Right hindlimb (tissue), 1 donor: ENCODE measurements around the gene SHISAL1.
"Not testable (repeated sequence)": the region's sequence is repeated elsewhere in the genome, so short reads cannot be mapped to it uniquely, and the experiment has no call there.

ENCODE experiments used
- DNase-seq: peaks from one replicate; pipeline ENCODE4 v3.0.0-alpha.2; 2018

SHISAL1 gene

DNA sequence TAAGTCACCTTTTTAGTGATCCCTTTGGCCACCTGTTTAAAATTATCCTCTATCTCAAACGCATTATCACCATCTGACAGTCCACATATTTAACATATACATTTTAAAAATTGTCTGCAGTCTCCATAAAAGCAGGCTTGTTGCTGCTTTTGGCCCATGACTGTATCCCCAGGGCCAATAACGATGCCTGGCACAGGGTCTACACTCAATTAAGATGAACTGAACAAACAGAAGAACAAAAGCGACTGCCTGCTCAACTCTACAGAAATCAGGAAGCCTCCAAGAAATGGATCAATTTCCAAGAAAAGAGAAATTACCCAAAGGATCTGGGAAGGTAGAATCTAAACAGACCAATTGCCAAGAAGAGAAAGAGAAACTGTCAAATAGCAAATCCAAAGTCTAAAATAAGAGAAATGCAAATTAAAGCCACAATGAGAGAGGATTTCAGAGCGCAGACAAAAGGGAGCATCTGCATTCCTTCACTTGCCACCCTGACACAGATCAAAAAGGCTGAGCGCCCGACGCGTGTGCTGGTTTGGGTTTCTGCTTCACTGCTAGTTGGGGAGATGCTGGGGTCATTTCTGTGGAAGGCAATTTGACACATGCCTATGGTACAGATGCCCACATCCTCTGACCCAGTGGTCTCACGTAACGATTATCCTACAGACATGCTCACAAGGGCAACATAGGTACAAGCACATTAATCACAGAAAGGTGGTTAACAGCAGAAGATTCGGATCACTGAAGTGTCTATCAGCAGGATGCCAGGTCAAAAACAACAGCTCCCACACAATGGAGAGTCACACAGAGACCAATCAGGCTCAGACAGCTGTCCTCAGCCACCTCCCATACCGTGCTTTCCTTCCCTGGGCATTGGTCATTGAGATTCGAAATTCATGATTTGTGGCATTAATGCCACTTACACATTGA lies 55.9 kb downstream of the SHISAL1 start:
- no peak for DNase-seq

DNA sequence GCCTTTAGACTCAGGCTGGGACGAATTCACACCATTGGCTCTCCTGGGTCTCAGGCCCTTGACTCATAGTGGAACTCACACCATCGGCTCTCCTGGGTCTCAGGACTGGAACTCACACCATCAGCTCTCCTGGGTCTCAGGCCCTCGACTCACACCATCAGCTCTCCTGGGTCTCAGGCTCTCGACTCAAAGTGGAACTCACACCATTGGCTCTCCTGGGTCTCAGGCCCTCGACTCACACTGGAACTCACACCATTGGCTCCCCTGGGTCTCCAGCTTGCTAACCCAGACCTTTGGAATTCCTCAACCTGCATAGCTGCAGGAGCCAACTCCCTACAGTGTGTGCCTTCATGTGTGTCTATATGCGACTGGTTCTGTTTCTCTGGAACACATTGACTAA lies 56.7 kb downstream of the SHISAL1 start:
- DNase-seq: no peak

DNA sequence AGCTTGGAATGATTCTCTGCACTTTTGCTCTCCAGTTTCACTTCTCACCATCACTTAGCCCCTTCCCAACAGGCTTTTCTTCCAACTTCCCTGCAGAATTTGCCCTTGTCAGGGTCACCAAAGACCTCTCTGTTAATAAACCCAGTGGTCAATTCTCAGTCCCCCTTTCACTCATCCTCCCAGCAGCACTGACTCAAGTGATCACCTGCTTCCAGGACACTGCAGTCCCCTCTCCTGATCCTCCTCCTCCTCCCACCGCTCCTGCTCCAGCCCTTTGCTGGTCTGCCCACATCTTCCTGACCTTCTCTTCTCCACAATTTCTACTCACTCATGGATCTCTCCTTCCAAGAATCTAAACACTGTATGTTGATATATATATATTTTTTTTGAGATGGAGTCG lies 57.9 kb downstream of the SHISAL1 start:
- no peak for DNase-seq

DNA sequence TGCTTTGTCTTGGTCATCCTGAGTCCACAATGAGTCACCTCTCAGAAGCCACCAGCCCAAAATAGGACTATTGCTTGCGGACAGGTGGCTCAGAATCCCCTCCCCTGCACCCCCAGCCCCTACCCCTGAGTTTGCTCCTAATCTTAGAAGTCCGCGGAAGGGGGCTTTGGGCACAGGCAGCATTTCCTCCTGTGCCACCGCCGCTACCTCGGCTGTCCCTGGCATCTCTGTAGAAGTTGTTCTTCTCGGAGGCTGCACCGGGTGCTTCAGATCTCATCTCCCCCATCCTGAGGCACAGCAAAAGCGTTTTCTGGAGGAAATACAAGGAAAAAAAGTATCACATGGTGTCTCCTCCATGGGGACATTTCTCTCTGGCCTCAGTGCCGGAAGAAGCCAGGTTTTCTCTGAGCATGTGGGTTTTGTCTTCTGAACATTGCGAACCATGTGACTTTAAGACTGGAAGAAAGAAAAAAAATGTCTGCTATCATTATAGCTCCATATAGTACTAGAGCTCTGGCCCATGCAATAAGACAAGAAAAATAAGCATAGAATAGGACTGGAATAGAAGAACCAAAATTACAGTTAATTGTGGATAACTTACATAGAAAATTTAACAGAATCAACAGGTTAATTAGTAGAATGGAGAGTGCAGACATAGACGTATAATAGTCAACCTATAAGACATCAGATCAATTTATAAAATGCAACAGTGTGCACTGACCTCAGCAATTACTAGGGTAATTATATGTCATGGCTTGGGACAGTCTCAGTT lies 63.2 kb downstream of the SHISAL1 start:
- no peak for DNase-seq

DNA sequence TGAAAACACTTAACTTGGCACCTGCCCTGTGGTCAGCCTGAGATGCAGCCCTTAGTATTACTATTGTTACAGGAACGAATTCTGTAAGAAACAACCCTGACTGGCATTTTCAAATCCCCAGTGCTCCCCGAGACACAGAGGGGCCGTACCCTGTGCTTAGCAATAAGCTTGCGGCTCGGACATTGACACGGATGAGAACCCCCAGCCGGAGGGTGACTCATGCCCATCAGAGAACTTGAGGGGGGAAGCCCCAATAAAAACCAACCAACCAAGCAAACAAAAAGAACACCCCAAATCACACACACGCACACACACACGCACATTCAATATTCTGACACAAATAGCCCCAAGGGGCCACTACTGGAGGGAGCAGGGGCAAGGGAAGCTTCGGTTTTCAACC lies 63.8 kb downstream of the SHISAL1 start:
- DNase-seq: no peak

DNA sequence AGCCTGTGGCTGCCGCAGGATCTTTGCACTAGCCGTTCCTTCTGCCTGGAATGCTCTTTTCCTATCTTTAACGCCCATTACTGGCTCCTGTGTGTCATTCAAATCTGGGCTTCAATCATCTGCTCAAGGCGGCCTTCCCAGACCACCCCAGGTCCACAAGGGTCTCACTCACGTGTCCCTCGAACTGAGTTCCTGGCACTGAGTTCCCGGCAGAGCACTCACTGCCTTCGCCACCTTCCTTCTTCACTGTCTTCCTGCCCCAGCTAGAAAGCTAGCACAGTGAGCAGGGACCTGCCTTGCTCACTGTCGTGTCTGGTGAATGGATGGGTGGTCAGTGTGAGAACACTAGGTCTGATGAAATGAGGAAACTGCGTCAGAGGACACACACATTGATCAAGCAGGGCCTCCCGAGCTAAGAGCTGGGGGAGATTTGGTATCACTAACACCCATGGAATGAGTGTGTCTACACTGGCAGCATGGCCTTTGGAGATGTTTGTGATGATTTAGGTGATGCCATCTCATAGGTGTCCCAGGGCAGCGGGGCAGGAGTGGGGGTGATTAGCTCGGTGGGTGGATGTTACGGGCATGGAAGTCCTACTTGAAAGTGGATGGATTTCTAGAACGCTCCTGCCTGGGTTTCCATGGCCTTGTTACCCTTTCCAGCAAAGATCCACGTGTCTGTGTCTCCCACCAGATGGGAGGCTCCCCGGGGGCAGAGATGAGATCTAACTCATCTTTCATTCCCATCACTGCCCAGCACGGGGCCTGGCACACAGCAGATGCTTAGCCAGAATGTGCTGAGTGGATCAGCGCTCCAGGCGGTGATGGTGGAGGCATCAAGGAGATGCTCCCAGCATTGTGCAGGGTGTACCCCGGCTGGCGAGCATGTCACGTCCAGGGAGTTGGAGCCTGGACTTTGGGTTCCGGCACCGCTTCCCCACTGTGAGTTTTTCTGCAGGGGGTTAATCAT lies 64.5 kb downstream of the SHISAL1 start:
- DNase-seq: no peak

DNA sequence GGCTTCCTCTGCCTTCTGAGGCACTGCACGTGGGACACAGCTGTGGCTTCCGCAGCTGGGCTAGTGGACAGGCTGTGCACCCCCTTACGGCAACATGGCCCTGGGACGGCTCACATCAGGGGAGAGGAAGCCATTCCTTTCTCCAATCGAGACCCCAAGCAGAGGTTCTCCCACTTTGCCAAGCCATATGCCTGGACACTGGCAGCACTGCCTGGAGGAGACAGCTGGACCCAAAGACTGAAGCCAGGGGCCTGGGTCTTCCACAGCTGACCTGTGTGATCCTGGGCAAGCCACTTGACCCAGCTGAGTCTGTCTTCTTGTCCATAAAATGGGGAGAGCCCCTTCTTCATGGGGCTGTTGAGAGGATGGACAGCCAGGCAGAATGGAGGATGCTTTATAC lies 65.4 kb downstream of the SHISAL1 start:
- no peak for DNase-seq

DNA sequence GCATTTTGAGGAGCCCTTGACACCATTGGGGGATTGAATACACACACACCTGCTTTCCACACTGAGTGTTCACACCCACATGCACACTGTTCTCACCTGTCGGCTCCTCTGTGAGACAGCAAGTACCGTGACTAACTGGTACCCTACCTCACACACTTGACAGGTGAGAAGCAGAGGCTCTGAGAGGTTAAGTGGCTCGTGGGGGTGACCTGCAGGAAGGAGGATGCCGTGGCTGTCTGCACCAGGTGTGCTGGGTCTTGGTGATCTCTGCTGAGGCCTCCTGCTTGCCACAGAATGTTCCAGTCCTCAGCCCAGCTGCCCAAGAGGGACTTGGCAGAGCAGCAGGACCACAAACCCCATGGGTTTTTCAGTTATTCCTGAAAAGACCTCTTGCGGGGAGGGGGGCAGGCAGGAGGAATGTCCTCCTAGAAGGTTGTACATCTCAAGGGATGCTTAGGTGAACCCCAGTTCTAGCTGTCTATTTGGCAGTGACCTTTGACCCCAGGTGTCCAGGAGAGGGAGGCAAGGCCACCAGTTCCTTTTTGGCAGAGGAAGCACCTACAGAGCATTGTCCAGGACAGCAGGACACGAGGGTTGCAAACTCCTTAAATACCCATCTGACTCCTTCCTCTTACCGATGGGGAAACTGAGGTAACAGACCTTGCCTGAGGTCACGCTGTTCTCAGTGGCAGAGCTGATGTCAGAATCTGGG lies 66.0 kb downstream of the SHISAL1 start:
- no peak for DNase-seq

DNA sequence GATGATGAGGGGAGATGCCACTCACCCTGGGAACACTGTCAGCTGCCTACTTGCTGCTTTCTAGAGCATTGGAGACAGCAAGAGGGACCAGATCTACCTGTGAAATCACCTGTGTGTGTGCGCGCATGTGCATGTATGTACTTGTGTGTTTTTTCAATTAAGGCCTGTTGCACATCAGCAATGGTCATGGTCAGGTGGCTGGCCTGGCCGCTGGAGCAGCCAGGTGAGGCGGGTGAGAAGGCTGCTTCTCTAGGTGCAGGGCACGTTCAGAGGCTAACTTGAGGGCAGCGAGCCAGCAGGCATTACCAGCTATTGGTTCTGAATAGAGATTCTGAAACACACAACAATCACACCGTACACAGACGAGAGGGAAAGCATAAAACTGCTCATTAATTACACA lies 66.9 kb downstream of the SHISAL1 start:
- DNase-seq: no peak

DNA sequence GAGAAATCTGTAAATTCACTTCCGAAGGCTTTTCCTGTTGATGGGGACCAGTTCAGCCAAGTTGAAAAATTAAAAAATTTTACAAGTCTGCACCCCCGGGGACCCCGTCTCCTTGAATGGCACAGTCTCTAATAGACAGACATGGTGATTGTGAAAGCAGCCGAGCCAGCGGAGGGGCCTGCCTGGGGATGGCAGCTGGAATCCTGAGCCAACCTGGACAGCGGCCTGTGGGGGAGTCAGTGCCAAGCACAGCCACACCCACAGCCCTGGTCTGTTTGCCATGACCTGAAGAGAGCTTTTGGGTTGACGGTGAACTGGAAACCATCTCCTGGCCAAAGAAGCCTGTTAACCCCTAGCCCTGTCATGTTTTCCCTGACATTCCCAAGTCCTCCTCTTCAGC lies 67.3 kb downstream of the SHISAL1 start:
- no peak for DNase-seq

DNA sequence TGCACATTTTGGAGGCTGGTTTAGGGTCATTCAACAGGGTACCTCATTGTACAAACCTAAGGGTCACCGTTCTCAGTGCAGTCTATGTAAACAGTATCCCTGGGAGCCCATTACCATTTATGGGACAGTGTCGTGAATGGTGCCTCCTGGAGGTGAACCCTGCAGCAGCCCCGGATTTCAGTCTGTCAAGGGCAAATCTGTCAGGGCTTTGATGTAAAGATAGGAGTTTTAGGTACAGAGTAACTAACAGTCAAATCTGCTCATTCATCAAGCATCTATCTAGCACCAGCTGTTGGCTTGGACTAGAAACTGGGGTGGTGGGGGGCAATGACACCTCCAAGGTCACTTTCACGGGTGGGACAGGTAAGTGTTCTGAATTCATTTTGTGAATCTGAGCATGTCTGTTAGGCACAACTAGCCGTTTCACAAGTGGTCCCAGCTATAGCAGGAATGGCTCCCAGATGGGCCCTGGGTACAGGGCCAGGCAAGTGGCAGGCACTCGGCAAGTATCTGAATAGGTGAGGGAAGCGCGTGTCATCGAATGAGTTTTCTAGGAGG lies 68.4 kb downstream of the SHISAL1 start:
- DNase-seq: no peak

DNA sequence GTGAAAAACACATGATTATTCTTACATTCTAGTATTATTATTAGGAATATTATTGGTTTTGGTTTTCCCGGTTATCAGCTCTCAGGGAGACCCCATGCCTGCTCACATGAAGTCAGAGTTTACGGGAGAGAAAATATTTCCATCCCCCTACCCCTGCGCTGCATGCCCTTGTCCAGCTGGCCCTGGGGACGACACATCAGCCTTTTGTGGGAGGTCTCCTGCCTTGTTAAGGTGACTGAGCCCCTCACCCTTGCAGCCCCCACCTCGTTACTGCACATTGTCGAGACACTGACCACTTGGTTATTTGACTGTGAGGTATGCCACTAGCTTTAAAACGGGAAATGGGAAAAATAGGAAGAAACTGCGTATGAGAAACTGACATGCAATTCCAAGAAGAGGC lies 69.0 kb downstream of the SHISAL1 start:
- no peak for DNase-seq

DNA sequence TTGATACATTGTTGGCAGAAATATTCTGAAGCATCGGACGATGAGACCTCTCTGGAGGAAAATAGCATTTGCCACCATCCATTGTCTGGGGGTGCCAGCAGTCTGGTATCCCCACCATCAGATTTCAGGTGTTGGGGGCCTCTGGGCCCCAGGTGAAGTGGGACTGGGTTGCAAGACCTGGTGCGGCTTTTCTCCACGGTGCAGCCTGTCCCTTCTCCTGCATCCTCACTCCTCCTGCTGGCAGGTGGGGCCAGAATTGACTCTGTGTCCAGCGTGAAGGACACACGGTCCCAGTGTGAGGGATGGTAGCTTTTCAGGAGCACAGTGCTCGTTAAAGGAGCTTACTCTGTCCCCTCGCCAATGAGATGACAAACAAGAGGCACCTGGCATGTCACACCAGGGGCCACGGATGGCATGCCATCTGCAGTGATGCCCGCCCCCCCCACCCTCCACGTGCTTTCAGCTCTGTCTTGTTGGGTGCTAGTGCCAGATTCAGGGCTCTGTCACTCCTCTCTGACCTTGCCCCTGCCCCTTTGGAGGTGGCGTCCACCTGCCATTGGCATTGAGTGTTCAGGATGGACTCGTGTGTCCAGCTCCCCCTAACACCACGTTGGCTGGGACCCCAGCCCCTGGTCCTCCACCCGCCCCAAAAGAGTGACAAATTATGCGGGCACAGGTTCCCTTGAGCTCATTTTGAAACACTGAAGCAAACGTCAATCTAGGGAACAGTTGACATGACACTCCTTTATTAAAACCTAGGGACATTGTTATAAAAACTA lies 69.6 kb downstream of the SHISAL1 start:
- no peak for DNase-seq

DNA sequence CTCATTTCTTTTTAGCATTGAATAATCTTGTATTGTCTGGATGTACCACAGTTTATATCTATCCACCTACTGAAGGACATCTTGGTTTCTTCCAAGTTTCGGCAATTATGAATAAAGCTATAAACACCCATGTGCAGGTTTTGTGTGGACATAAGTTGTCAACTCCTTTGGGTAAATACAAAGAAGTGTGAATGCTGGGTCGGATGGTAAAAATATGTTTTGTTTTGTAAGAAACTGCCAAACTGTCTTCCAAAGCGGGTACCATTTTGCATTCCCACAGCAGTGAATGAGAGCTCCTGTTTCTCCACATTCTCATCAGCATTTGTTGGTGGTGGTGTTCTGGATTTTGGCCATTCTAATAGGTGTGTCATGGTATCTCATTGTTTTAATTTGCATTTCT lies 71.6 kb downstream of the SHISAL1 start:
- not testable (repeated sequence) for DNase-seq

DNA sequence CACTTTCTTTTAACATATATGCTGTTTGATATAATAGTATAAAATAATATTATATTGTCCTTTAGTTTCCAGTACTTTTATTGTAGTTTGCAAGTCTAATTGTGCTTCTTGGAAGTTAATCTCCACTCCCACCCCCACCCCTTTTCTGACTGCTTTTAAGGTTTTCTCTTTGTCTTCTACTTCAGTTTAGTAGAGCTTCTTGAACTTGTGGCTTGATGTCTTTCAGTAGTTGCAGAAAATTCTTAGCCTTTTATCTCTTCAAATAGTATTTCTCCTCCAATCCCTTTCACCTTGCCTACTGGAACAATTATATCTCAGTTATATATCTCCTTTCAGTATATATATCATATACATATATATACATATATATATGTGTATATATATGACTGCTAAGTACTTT lies 75.5 kb downstream of the SHISAL1 start:
- DNase-seq: no peak

DNA sequence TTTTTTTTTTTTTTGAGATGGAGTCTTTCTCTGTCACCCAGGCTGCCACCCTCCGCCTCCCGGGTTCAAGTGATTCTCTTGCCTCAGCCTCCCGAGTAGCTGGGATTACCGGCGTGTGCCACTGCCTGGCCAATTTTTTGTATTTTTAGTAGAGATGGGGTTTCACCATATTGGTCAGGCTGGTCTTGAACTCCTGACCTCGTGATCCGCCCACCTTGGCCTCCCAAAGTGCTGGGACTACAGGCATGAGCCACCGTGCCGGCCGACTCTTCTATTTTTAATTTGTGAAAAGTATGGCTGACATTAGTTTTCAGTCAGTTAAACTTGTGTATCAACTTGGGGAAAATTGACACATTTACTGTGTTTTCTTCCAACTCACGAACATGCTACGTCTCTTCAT lies 78.4 kb downstream of the SHISAL1 start:
- not testable (repeated sequence) for DNase-seq

DNA sequence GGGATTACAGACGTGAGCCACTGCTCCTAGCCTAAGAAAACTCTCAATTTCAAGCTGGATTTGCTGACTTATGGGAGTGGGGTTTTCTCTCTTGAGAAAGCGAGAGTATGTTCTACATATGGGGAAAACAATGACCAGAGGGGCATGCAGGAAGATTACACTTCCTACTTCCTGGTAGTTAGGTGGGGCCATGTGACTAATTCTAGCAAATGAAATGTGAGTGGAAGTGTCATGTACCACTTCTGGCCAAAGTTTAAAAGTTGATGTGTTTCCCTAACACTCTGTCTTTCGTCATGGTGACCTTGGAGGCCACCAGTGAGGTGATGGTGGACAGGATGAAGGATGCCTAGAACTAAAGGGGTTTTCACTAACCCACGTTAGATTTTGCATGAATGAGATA lies 81.5 kb downstream of the SHISAL1 start:
- DNase-seq: no peak

DNA sequence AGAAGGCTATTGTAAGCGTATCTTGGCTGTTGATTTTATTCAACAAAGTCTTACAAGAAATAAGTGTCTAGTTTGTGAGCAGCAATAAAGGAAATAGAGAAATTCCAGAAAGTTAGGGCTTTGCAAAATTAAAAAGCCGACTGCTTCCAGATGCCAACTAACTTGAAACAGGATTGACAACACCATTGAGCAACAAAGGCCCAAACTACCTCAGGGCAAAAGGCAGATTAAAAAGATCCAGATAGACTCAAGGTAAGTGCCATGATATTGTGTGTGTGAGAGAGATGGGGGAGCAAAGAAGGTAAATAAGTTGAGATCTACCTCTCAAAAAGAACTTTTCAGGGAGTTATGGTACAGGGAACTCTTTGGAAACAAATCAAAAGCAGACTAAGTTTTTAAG lies 82.9 kb downstream of the SHISAL1 start:
- no peak for DNase-seq

DNA sequence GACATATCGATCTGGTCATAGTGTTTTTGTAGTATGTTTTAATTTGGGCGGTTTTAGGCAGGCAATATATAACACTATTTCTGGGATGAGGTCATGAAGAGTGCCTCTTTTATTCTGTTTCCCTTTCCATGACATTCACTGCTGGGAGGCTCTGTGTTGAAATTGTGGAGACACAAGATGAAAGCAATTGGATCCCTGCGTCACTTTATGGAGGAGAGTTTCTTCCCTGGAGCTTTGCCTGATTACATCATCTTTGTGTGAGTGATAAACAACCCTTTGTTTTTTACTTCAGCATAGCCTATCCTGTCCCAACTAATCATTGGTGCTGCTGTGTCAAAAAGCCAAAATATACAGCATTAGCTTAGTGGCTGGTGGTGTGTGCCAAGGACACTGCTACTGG lies 83.4 kb downstream of the SHISAL1 start:
- no peak for DNase-seq

DNA sequence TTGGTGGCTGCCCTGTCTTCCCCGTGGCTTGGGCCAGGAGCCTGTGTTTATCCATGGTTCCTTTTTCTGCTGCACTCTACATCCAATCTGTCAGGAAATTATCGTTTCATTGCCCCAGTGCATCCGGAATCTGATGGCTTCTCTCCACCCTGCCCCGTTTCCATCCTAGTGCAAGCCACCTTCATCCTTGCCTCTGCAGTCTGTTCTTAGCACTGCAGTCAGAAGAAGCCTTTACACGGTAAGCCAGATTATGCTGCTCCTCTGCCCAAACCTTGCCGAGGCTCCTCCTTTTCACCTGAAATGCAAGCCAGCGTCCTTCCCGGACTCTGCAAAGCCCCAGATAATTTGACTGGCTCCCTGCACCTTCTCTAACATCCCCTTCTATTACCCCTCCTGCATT lies 86.9 kb downstream of the SHISAL1 start:
- DNase-seq: no peak

DNA sequence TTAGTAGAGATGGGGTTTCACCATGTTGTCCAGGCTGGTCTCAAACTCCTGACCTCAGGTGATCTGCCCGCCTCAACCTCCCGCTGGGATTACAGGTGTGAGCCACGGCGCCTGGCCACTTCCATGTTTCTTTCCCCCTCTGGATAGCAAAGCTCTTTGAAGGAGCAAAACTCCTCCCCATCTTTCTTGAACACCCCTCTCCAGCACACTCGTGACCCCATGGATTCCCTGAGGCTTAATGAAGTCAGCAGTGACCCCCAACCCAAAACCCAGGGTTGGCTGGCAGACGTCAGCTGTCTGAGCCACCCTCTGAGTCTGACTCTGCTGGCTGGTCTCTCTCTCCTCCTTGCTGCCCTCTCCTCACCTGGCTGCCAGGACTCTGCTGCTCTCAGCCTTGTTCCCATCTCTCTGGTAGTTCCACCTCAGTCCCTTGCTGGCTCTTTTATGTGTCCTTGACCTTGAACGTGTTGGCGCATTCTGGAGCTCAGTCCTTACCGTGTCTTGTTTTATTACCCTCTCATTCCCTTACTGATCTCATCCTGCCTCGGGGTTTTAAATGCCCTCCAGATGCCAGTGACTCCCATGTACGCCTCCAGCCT lies 87.6 kb downstream of the SHISAL1 start:
- DNase-seq: no peak
